Fibroblast of villous mesenchyme (primary cell): ENCODE measurements around the gene RETREG1. TPM values are rescaled to one million over a fixed set of nuclear protein-coding genes. Genes with fewer than 3 reads are reported as not detected.

ENCODE experiments used
- DNase-seq: peaks from one replicate; pipeline ENCODE4 v3.0.0-alpha.2; 2010; ENCODE audit warnings: low read depth
- H3K4me3 ChIP-seq: 2 replicates; pipeline ENCODE4 v1.5.1; 2011; ENCODE audit warnings: low read depth, mild to moderate bottlenecking, low read length
- total RNA-seq: library from RNA; depleted of rRNA; stranded (reverse); fragments of >200 nt; gene quantifications from 2 replicates; pipeline ENCODE4 v1.2.3, GENCODE V29; 2012
- TF ChIP-seq, protein P1 (sequence below): IDR thresholded peaks from 2 replicates; pipeline ENCODE4 v1.5.1; 2012; ENCODE audit warnings: low read depth, mild to moderate bottlenecking, low read length; ENCODE audit not compliant: insufficient read depth

RETREG1 gene
- total RNA-seq, 1 donor: 1.7 TPM

DNA sequence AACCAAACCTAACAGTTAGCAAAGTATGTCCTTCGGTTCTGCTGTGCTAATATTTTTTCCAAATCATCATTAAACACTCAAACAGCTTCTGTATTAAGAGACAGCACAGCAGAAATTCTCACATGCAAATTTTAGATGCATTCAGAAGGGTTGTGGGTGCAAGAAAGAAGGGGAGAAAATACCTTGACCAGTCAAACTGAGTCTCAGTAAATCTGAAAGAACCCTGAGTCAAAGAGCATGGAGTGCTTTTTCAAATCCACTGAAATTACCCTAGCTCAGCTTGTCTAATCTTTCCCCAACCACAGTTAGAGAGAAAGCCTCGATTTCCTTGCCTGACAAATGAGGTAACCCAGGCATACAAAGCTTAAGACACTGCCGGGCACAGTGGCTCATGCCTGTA, 55.1 kb downstream of the RETREG1 start:
- H3K4me3 ChIP-seq: no peak overlapping the region
- no peak for DNase-seq
- TF ChIP-seq, protein P1, sequence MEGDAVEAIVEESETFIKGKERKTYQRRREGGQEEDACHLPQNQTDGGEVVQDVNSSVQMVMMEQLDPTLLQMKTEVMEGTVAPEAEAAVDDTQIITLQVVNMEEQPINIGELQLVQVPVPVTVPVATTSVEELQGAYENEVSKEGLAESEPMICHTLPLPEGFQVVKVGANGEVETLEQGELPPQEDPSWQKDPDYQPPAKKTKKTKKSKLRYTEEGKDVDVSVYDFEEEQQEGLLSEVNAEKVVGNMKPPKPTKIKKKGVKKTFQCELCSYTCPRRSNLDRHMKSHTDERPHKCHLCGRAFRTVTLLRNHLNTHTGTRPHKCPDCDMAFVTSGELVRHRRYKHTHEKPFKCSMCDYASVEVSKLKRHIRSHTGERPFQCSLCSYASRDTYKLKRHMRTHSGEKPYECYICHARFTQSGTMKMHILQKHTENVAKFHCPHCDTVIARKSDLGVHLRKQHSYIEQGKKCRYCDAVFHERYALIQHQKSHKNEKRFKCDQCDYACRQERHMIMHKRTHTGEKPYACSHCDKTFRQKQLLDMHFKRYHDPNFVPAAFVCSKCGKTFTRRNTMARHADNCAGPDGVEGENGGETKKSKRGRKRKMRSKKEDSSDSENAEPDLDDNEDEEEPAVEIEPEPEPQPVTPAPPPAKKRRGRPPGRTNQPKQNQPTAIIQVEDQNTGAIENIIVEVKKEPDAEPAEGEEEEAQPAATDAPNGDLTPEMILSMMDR: no peak

DNA sequence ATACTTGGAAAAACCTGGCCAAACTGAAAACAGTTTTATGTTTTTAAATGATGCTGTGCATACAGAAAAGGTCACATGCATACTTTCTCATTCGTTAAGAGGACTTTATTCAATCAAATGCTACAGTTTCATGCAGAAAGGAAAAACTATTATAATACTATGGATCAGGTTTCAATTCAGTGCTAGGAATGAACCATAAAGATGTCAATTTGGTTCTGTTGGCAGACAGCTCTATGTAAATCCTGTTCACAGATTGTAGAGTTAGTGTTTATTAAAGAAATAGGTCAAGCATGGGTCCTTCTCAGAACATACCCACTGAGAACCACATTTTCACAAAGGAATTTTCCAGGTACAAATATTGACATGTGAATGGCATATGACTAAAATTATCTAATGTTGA, 57.1 kb downstream of the RETREG1 start:
- H3K4me3 ChIP-seq: no peak overlapping the region
- TF ChIP-seq, protein P1: no peak
- no peak for DNase-seq

DNA sequence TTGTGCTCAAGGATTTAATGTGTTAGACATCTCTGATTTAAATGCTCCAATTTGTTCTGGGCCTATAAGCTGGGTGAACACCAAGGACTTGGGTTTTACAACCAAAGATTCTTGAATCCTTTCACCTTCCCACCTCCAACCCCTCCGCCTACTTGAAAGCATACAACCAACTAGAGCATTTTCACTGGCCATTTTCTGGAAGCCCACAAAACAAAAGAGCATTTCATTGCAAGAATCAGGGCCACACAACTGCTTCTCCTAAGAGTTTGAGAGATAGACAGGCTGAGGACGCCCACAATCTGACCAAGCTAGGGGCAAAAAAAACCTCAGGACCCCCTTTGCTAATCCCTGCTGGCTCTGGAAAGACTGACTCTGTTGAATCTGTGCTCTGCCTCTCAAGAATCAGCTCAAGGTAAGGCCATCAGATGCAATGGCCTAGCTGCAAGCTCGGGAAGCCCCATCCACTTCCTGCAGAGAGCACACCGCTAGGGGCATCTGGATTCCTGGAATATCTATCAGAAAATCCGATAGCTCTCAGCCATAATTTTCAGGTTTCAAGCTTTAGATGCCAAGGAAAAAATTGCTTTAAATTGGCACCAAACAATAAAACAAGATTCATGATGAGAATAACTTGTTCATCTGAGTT, 57.7 kb downstream of the RETREG1 start:
- TF ChIP-seq, protein P1: no peak
- H3K4me3 ChIP-seq: no peak overlapping the region
- DNase-seq: no peak

DNA sequence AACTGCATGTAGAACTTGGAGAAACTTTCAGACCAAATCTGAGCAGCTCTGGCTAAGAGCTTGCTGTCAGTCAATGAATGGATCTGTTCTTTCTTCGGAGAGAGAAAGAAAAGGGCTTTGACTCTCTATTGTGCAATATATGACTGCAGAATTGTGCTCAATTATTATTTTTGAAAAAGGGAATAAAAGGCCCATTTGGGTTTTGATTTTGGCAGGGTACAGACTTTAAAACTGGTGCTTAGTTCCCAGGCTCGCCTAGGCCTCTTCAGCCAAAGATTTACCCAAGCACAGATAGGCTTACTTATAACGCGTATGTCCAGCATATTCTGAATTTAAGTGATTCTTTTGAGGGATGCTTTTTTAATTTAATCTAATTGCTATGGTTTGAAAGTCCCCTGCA, 59.3 kb downstream of the RETREG1 start:
- DNase-seq: no peak
- TF ChIP-seq, protein P1: no peak
- H3K4me3 ChIP-seq: no peak overlapping the region

DNA sequence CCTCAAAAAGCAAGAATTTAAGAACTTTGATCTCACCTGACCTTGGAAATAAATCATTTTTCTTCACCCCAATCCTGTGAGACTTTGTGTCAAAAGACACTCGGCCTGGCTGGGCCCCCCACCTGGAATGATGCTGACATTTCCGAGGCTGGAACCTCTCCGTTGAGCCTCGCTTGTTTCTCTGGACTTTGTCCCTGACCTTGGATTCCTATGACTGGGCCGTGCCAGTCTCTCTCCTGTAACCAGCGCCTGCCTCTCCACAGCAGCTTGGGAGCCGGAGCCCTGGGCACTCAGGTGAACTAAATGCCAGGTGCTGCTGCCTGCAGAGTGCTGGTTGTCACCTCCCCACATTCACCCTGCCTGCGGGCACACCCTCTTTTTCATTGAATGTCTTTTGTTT, 62.7 kb downstream of the RETREG1 start:
- no peak for DNase-seq
- TF ChIP-seq, protein P1: no peak
- H3K4me3 ChIP-seq: no peak overlapping the region

DNA sequence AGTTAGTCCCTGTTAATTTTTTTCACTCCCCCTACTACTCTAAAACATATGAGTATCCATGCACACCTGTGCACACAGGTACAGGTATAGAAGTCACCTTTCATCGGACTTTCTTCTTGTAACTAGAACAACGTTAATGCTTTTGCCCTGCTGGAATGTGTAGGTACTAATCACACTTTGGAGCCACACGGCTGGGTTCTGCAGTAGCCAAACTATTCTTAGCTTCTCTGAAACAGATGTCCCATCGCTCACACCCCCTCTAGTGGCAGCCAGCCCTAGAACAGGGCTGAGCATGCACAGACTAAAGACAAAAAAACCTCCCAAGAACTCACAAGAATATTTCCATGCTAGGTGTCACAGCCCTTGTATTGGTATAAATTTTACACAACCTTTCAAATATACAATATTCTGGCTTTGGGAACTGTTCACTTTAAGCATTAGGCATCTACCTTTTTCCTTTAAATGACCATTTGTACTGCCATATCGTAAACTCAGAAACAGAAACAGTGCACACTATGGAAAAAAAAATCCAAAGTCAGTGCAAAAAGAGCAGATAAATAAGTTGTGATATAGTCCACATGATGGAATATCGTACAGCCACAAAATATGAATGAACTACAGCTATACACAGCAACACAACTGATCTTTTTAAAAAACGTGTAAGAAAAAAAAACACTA, 64.0 kb downstream of the RETREG1 start:
- TF ChIP-seq, protein P1: peak; percentile 95
- no peak overlapping the region for H3K4me3 ChIP-seq
- DNase-seq: peak; percentile 59
